ENCODE data around the gene RBBP8NL. TPM values are rescaled to one million over a fixed set of nuclear protein-coding genes. Genes with fewer than 3 reads are reported as not detected.

The RBBP8NL gene
- total RNA-seq, 4 donors from 2014 or later = 1.1 to 6.0 (median 4.6) TPM

- WGBS, 2 donors = 64 to 74% methylated on average over 29 to 32 of the region's 32 CpGs
- intact Hi-C loops (cut with DNase I) = no loop called here
- H3K4me3 ChIP-seq (replicated peaks in 1 of 3) = no peak overlapping the region
- H3K9me3 ChIP-seq = no peaks in the 10 kb centered on the region
- peaks cover 14 to 41% of the 10 kb centered on the region in 2 donors for H3K4me1 ChIP-seq
- no peak overlapping the region for H3K27ac ChIP-seq
- H3K27me3 ChIP-seq = no peaks in the 10 kb centered on the region
- TF ChIP-seq POLR2A (IDR thresholded peaks at IDR 0.05) (no peak), CTCF (IDR thresholded peaks at IDR 0.05) (no peak)
- H3K36me3 ChIP-seq = no peaks in the 10 kb centered on the region
- no peak for DNase-seq
Measured at GRCh38 chr20:62433658-62434497, 6.5 kb upstream of the RBBP8NL start.

GRCh38 chr20:62430866-62431447 lies 3.6 kb upstream of the RBBP8NL start:
- H3K27me3 ChIP-seq = no peaks in the 10 kb centered on the region
- no peaks in the 10 kb centered on the region for H3K36me3 ChIP-seq
- no peak overlapping the region for H3K27ac ChIP-seq
- H3K9me3 ChIP-seq = no peaks in the 10 kb centered on the region
- TF ChIP-seq CTCF (IDR thresholded peaks at IDR 0.05) = no peak
- no peak for TF ChIP-seq POLR2A (IDR thresholded peaks at IDR 0.05)
- H3K4me1 ChIP-seq = peaks cover 22 to 42% of the 10 kb centered on the region in 2 donors
- intact Hi-C loops (cut with DNase I) = no loop called here
- WGBS, 2 donors = 67 to 79% methylated on average over 23 of the region's 23 CpGs
- DNase-seq = no peak
- H3K4me3 ChIP-seq (replicated peaks in 1 of 3) = no peak overlapping the region

GRCh38 chr20:62430311-62430853 lies 3.0 kb upstream of the RBBP8NL start:
- Histone ChIP-seq H3K36me3 (no peaks in the 10 kb centered on the region), H3K9me3 (no peaks in the 10 kb centered on the region)
- 85 to 95% methylated on average over 5 to 7 of the region's 10 CpGs for WGBS, 2 donors

GRCh38 chr20:62429455-62430310 lies 2.3 kb upstream of the RBBP8NL start:
- H3K9me3 ChIP-seq = no peaks in the 10 kb centered on the region
- peaks cover 32 to 45% of the 10 kb centered on the region in 2 donors for H3K4me1 ChIP-seq
- no peak for TF ChIP-seq POLR2A (IDR thresholded peaks at IDR 0.05)
- TF ChIP-seq CTCF (IDR thresholded peaks at IDR 0.05) = no peak
- H3K27ac ChIP-seq = no peak overlapping the region
- no peak overlapping the region for H3K4me3 ChIP-seq (replicated peaks in 1 of 3)
- intact Hi-C loops (cut with DNase I) = no loop called here
- no peaks in the 10 kb centered on the region for H3K36me3 ChIP-seq
- no peaks in the 10 kb centered on the region for H3K27me3 ChIP-seq
- 80 to 93% methylated on average over 12 to 23 of the region's 23 CpGs for WGBS, 2 donors
- DNase-seq = no peak

More at GRCh38 chr20:62430311-62430853, 3.0 kb upstream of the RBBP8NL start:
- Histone ChIP-seq H3K27me3 (no peaks in the 10 kb centered on the region), H3K4me3 (replicated peaks in 1 of 3) (no peak overlapping the region), H3K27ac (no peak overlapping the region), H3K4me1 (peaks cover 25 to 43% of the 10 kb centered on the region in 2 donors)
- intact Hi-C loops (cut with DNase I) = no loop called here
- DNase-seq = no peak
- TF ChIP-seq POLR2A (IDR thresholded peaks at IDR 0.05) (no peak), CTCF (IDR thresholded peaks at IDR 0.05) (no peak)
